ENCODE data around the gene DOCK2.
"Not testable (repeated sequence)": the region's sequence is repeated elsewhere in the genome, so short reads cannot be mapped to it uniquely, and the experiment has no call there.

Gene DOCK2

GRCh38 chr5:170081616-170082015 is 444.5 kb downstream of the DOCK2 start:
- H3K36me3 ChIP-seq (ENCODE audit: low read depth): no peaks in the 10 kb centered on the region
- TF ChIP-seq CTCF (IDR thresholded peaks at IDR 0.05; ENCODE audit: poor library complexity, severe bottlenecking): no peak
- H3K4me3 ChIP-seq (ENCODE audit: severe bottlenecking): no peak overlapping the region
- DNase-seq (ENCODE audit: low spot score): no peak
- H3K4me1 ChIP-seq (ENCODE audit: insufficient read depth, poor library complexity, severe bottlenecking): no peaks in the 10 kb centered on the region
- no peaks in the 10 kb centered on the region for H3K27me3 ChIP-seq (ENCODE audit: insufficient read depth, poor library complexity, severe bottlenecking)
- ATAC-seq (ENCODE audit: low read depth): no peak
- no peaks in the 10 kb centered on the region for H3K9me3 ChIP-seq (ENCODE audit: severe bottlenecking)
- no peak overlapping the region for H3K27ac ChIP-seq (ENCODE audit: poor library complexity, severe bottlenecking)

GRCh38 chr5:170082701-170083100 is 445.6 kb downstream of the DOCK2 start:
- DNase-seq (ENCODE audit: low spot score): no peak
- no peaks in the 10 kb centered on the region for H3K4me1 ChIP-seq (ENCODE audit: insufficient read depth, poor library complexity, severe bottlenecking)
- H3K4me3 ChIP-seq (ENCODE audit: severe bottlenecking): no peak overlapping the region
- ATAC-seq (ENCODE audit: low read depth): no peak
- H3K9me3 ChIP-seq (ENCODE audit: severe bottlenecking): no peaks in the 10 kb centered on the region
- no peak overlapping the region for H3K27ac ChIP-seq (ENCODE audit: poor library complexity, severe bottlenecking)
- no peaks in the 10 kb centered on the region for H3K27me3 ChIP-seq (ENCODE audit: insufficient read depth, poor library complexity, severe bottlenecking)
- no peaks in the 10 kb centered on the region for H3K36me3 ChIP-seq (ENCODE audit: low read depth)
- TF ChIP-seq CTCF (IDR thresholded peaks at IDR 0.05; ENCODE audit: poor library complexity, severe bottlenecking): no peak

GRCh38 chr5:170087168-170087817 is 450.2 kb downstream of the DOCK2 start:
- no peaks in the 10 kb centered on the region for H3K4me1 ChIP-seq (ENCODE audit: insufficient read depth, poor library complexity, severe bottlenecking)
- no peaks in the 10 kb centered on the region for H3K9me3 ChIP-seq (ENCODE audit: severe bottlenecking)
- DNase-seq (ENCODE audit: low spot score) (no peak), ATAC-seq (ENCODE audit: low read depth) (no peak)
- H3K36me3 ChIP-seq (ENCODE audit: low read depth): no peaks in the 10 kb centered on the region
- no peaks in the 10 kb centered on the region for H3K27me3 ChIP-seq (ENCODE audit: insufficient read depth, poor library complexity, severe bottlenecking)
- H3K4me3 ChIP-seq (ENCODE audit: severe bottlenecking): no peak overlapping the region
- TF ChIP-seq CTCF (IDR thresholded peaks at IDR 0.05; ENCODE audit: poor library complexity, severe bottlenecking): no peak
- no peak overlapping the region for H3K27ac ChIP-seq (ENCODE audit: poor library complexity, severe bottlenecking)

- Histone ChIP-seq H3K27me3 (ENCODE audit: insufficient read depth, poor library complexity, severe bottlenecking) (no peaks in the 10 kb centered on the region), H3K27ac (ENCODE audit: poor library complexity, severe bottlenecking) (no peak overlapping the region), H3K4me3 (ENCODE audit: severe bottlenecking) (no peak overlapping the region), H3K9me3 (ENCODE audit: severe bottlenecking) (no peaks in the 10 kb centered on the region), H3K4me1 (ENCODE audit: insufficient read depth, poor library complexity, severe bottlenecking) (no peaks in the 10 kb centered on the region), H3K36me3 (ENCODE audit: low read depth) (no peaks in the 10 kb centered on the region)
- ATAC-seq (ENCODE audit: low read depth) (no peak), DNase-seq (ENCODE audit: low spot score) (no peak)
- no peak for TF ChIP-seq CTCF (IDR thresholded peaks at IDR 0.05; ENCODE audit: poor library complexity, severe bottlenecking)
Measured at GRCh38 chr5:170092455-170093101, 455.5 kb downstream of the DOCK2 start.

- H3K4me3 ChIP-seq (ENCODE audit: severe bottlenecking); H3K36me3 ChIP-seq (ENCODE audit: low read depth); DNase-seq (ENCODE audit: low spot score); H3K4me1 ChIP-seq (ENCODE audit: insufficient read depth, poor library complexity, severe bottlenecking); H3K9me3 ChIP-seq (ENCODE audit: severe bottlenecking); H3K27ac ChIP-seq (ENCODE audit: poor library complexity, severe bottlenecking); ATAC-seq (ENCODE audit: low read depth); H3K27me3 ChIP-seq (ENCODE audit: insufficient read depth, poor library complexity, severe bottlenecking): not testable (repeated sequence)
Measured at GRCh38 chr5:170094329-170094728, 457.3 kb downstream of the DOCK2 start.
